GM13976 (cell line): ENCODE measurements around the gene UBE2V1.
"Not testable (repeated sequence)": the region's sequence is repeated elsewhere in the genome, so short reads cannot be mapped to it uniquely, and the experiment has no call there.

Source experiments
- DNase-seq: peaks from one replicate; pipeline ENCODE4 v3.0.0; 2012; ENCODE audit warnings: low spot score
- CTCF ChIP-seq: IDR thresholded peaks from 2 replicates; pipeline ENCODE4 v1.5.1; 2012; ENCODE audit warnings: borderline replicate concordance, mild to moderate bottlenecking; ENCODE audit not compliant: insufficient read depth; ENCODE audit errors: extremely low read depth, missing control alignments, control extremely low read depth
- in situ Hi-C: fragments of 300-500 bp; cut with MboI; formaldehyde crosslinking; loops from one replicate; pipeline ENCODE4 v1.12.0; 2022; ENCODE audit warnings: low sequenced_read_pairs, mixed read lengths, inconsistent platforms; ENCODE audit not compliant: unreplicated experiment

The UBE2V1 gene

DNA sequence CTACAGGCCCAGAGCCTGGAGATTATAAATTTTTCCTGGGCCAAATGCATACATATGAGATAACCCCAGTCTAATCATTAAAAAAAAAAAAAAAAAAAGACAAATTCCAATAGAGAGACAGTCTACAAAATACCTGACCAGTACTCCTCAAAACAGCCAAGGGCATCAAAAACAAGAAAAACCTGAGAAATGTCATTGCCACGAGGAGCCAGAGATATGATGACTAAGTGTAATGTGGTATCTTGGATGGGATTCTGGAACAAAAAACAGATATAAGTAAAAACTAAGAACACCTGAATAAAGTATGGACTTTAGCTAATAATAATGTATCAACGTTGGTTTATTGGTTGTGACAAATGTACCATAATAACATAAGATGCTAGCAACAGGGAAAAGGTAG is 24.9 kb downstream of the UBE2V1 start:
- DNase-seq = no peak
- in situ Hi-C loops = no loop called here
- TF ChIP-seq CTCF = no peak

DNA sequence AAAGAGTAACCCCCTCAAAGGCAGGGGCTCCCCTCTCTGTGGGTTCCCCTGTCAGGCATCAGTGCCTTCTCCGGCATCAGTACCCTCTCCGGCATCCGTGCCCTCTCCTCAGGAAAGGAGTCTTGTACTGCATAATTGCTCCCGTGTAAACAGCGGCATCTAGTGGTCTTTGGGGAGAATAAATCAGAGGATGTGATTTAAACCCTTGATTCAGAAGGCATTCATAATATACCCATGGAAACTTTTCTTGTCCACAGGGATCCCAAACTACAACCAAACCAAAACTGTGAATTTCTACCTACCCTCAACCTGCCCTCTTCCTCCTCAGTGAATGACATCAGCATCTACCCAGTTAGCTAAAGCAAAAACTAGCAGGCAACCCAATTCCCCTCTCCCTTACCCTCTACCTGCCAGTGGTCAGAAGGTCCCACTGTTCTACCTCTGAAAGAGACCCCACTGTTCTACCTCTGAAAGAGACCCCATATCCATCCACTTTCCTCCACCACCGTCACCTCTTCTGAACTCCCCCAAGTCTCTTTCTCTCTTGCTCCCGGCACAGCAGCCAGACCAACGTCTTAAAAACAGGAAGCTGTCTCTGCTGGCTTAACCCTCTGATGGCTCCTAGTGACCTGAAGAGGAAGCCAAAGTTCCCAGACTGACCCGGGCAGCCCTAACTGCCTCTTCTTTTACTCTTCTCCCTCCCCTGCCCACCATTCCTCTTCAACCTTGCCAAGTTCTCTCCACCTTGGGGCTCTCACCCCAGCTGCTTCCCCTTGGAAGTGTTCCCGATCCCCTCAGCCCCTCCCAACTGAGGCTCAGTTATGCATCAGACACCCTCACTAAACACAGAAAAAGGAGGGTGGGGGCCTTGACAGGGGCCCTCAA is 27.2 kb downstream of the UBE2V1 start:
- in situ Hi-C loops = no loop called here
- DNase-seq = peak; percentile 78
- peak; percentile 69 for TF ChIP-seq CTCF

GRCh38 chr20:50085146-50085480 is 27.8 kb downstream of the UBE2V1 start:
- in situ Hi-C loops = no loop called here
- TF ChIP-seq CTCF = no peak
- DNase-seq = no peak

DNA sequence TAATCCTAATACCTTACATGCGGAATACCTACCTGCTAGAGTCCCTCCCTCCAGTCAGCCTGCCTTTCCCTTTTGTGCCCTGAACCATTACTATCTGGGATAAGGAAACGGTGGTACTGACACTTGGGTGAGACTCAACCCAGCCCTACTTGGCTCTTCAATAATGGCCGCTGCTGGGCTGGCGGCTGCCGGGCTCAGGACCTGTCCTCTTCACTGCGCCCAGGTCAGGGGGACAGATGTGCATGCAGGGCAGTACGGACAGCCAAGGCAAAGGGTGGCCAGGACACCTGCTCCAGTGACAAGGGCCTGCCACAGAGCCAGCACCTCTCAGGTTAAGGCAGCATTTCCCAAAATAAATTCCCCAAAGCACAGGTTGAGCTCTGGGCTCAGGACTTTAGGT is 29.9 kb downstream of the UBE2V1 start:
- DNase-seq = no peak
- no peak for TF ChIP-seq CTCF
- in situ Hi-C loops = no loop called here

GRCh38 chr20:50082056-50082455 is 30.9 kb downstream of the UBE2V1 start:
- in situ Hi-C loops, DNase-seq: not testable (repeated sequence)

GRCh38 chr20:50077818-50078601 is 34.9 kb downstream of the UBE2V1 start:
- in situ Hi-C loops = loop anchor here (10.0 kb wide), 1 partner anchor 103 kb away; no protein-coding TSS in a partner anchor
- TF ChIP-seq CTCF = no peak
- no peak for DNase-seq

GRCh38 chr20:50073500-50073899 is 39.5 kb downstream of the UBE2V1 start:
- DNase-seq = no peak
- TF ChIP-seq CTCF = no peak
- in situ Hi-C loops = loop anchor here (10.0 kb wide), 1 partner anchor 99 kb away; no protein-coding TSS in a partner anchor
